DMS153 (cell line): Measurements from ENCODE around the gene MUC20.

ENCODE experiments used
- DNase-seq: peaks from one replicate; lab custom pipeline; 2025; lab: John Stamatoyannopoulos, UW

The MUC20 gene

GRCh38 chr3:195755391-195755790 lies 34.6 kb downstream of the MUC20 start:
- DNase-seq, result no peak

DNA sequence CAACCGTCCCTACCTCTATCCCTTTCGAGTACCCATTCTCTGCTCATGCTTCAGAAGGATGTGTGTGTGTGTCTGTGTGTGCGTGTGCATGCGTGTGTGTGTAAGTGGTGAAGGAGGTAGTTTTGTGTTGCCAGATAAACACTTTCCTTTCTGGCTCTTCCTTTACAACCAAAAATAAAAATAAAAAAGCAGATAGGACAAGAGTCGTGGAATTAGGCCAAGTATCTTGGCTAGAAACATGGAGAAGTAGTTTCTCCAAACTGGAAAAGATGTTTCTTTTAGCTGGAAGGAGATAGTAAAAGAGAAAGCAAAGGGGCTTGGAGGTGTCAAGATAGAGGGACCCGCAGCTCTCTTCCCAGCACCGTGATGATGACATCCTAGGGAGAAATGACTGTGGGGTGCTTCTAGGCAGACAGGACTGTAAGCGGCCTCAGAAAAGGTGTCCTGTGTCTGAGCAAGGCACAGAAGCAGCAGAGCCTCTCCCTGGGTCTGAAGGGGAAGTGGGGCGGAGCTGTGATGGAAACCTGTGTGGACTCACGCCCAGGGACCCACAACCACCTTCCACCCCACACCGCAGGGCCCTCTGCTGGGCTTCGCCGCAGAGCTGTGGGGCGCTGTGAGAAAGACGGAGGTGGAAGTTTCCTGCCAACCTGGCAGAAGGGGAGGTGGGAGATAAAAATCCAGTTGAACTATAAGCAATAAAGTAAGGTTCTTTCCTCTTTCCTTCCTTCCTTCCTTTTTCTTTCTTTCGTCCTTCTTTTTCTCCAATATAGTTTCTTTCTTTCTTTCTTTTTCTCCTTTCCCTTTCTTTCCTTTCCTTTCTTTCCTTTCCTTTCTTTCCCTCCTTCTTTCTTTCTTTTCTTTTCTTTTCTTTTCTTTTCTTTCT lies 35.3 kb downstream of the MUC20 start:
- no peak for DNase-seq

DNA sequence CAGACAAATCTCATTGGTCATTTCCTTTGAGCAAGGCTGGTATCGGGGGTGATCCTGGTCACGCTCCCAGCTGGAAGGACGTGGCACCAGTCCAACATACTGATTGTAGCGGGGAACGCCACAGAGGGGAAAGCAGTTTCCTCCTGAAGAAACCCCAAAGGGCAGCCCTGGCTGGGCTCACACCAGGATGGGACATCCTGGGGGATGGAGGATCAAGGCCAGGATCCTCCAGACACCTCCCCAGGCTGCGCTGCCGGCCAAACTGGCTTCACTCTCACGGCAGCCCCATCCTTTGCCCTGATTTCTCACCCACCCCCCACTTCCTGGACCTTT lies 36.6 kb downstream of the MUC20 start:
- DNase-seq, result no peak

DNA sequence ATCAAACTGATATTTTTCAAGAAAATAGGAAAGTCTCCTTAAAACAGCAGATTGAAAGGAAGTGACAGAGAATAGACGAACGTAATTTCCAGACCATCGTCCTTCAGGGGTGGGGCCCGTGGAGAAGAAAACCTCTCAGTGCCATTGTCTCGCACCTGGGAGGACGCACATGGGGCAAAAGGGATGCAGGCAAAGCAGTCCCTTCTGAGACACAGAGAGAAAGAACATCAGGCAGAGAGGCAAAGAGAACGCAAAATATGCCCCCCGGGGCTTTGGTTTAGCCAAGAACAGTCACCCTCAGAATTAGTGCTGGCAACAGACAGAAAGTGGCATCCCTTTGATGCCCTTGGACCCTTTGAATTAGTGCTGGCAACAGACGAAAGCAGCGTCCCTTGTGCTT lies 37.0 kb downstream of the MUC20 start:
- DNase-seq, result no peak

DNA sequence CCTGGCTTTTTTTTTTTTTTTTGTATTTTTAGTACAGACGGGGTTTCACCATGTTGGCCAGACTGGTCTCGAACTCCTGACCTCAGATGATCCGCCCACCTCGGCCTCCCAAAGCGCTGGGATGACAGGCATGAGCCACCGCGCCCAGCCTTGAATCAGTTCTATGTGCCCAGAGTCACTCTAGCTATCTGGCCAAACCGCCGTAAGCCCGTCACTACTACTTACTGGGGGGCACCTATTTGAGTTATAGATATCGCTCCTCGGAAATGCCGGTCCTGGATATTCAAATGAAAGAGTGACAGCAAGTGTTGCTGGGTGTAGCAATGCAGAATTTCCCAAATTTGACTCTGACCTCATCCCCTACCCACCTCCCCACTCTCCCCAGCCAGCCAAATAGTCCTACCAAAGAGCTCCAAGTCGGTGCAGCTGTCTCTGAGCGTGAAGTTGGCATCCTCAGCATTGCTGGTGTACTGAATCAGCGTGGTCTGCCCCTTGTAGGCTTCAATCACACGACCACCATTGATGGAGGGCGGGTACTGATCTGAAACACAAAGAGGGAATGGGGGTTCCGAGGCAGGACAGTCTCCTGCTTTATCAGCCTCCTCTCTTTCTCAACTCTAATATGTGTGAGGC lies 38.1 kb downstream of the MUC20 start:
- DNase-seq, result no peak

DNA sequence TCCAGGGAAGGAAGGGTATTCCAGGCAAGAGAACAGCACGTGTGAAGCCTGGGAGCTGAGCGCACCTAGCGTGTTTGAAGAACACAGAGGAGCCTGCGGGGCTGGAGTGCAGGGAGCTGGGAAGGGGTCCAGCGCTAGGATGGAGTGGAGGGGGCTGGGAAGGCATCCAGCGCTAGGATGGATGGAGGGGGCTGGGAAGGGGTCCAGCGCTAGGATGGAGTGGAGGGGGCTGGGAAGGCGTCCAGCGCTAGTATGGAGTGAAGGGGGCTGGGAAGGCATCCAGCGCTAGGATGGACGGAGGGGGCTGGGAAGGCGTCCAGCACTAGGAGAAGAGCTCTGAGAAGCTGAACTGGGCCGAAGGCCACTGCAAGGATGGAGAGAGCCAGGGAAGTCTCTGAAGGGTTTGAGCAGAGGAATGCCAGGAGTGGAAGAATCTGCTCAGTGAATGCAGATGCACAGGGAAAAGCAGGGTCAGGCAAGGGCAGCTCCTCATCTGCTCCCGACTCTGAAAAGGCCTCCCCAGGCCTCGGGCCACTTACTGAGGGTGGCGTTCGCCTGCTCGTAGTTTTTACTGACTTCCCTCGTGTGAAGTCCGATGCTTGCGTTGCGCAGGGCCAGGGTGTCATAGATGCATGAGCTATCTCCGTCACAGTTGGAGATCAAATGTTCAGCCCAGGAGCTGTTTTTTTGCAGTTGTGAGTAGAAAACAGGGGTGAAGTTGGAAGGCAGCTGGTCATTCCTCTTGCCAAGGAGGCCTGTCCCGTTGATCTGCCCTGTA lies 39.8 kb downstream of the MUC20 start:
- no peak for DNase-seq

- DNase-seq, result no peak
These were observed 40.4 kb downstream of the MUC20 start for GRCh38 chr3:195761123-195761566.

DNA sequence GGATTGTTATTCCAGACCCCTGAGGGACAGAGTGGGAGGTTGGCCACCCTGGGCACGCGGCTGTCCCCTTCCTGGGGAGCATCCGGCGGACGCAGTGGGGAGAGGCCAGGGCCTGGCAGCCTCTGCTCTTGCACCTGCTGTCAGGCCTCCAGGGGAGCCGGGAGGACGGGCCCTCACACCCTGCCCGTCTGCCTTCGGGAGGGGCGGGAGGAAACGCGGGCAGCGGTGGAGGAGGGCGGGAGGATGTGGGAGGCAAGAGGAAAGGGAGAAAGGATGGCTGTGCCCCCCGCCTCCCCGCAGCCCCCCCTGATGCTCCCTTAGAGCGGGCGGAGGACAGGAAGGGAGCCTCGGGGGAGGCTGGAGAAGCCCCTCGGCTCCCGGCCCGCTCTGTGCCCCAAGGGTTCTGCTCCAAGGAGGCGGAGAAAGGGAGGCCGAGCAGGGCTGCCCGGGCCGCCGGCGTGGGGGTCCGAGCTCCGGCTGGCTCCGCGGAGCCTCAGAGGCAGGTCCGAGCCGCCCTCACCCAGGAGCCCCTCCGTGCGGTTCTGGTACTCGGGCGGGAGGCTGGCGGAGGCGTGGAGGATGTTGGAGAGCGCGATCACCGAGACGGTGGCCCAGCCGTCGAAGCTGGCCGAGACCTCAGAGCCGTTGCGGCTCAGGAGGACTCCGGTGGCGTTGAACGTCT lies 40.9 kb downstream of the MUC20 start:
- no peak for DNase-seq

DNA sequence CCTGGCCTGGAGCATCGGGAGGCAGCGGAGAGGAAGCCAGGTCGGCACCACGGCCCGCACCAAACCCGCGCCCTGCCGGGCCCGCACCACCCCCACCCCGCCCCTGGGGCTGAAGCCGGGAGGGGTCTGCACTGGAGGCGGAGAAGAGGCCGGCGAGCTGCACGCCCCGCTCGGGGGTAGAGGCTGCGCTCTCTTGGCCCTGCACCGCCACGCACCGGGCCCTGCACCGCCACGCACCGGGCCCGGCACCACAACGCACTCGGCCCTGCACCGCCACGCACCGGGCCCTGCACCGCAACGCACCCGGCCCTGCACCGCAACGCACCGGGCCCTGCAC lies 41.4 kb downstream of the MUC20 start:
- no peak for DNase-seq

GRCh38 chr3:195762611-195763010 lies 41.8 kb downstream of the MUC20 start:
- DNase-seq, result no peak

GRCh38 chr3:195763076-195763830 lies 42.5 kb downstream of the MUC20 start:
- no peak for DNase-seq

GRCh38 chr3:195763843-195764825 lies 43.4 kb downstream of the MUC20 start:
- no peak for DNase-seq

- no peak for DNase-seq
These were observed 44.4 kb downstream of the MUC20 start for GRCh38 chr3:195764961-195765706.

DNA sequence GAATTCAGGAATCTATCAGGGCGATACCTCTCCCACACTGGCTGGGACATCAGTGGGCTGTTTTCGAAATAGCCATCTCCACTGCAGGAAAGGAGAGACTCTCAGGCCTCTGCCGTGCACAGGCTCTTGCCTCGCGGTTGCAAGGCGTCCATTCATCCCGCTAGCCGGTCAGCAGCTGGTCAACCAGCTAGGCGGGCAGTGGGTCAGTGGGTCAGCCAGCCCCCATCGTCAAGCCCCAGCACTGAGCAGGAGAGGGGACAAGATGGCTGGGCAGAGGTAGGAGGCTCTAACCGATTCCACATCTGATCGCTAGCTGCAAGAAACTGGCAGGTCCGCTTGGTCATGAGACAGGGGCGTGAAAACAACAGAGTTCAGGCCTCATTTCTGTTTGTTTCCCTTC lies 45.9 kb downstream of the MUC20 start:
- DNase-seq, result no peak

DNA sequence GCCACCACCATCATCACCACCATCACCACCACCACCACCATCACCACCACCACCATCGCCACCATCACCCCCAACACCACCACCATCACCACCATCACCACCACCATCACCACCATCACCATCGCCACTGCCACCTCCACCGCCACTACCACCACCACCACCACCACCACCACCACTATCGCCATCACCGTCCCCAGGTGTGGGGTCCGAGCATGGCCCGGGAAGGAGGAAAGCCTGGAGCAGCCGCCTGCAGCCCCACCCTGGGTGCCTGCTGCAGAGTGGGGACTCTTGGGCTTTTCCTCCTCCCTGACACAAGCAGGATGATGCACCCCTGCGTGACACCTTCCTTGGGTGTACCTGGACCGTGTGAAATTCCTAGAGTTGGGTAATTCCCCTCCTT lies 47.0 kb downstream of the MUC20 start:
- DNase-seq, result no peak

- no peak for DNase-seq
These were observed 47.6 kb downstream of the MUC20 start for GRCh38 chr3:195768414-195768813.

- DNase-seq, result no peak
These were observed 48.1 kb downstream of the MUC20 start for GRCh38 chr3:195768831-195769303.

DNA sequence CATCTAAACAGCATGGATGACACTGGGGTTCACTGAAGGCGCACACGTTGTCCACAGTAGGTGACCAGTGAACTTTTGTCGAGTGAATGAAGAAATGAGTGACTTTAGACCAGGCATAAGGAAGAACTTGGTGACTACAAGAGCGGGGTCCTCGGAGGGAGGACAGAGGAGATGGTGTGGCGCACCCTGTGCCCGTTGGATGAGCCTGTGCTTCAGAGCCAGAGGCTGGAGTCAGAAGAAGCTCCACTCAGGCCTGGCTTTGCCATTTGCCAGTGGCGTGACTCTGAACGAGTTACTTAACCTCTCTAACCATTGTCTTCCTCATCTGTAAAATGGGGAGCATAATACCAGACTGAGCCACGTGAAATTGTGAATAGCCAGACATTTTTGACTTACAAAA lies 48.8 kb downstream of the MUC20 start:
- DNase-seq, result no peak

- no peak for DNase-seq
These were observed 49.5 kb downstream of the MUC20 start for GRCh38 chr3:195770081-195770840.
